Measurements from ENCODE around the gene NEMP2.

- no peak for TF ChIP-seq CTCF (IDR thresholded peaks at IDR 0.05)
- no peak for TF ChIP-seq EZH2 (IDR thresholded peaks at IDR 0.05)
- TF ChIP-seq EZH2phosphoT487 (IDR thresholded peaks at IDR 0.05), result no peak
These were observed 13.4 kb upstream of the NEMP2 start for GRCh38 chr2:190547886-190548285.
